ENCODE results near the gene ZNF354B.

The ZNF354B gene

GRCh38 chr5:178883815-178884430 is 24.2 kb downstream of the ZNF354B start:
- DNase-seq: no peak

GRCh38 chr5:178895615-178896571 is 36.1 kb downstream of the ZNF354B start, which contains the start of gene ZFP2:
ZFP2 (plus strand) TSS chr5:178895913; CDS start chr5:178931314, 35,401 bp downstream.
- peak; percentile 74 for DNase-seq

GRCh38 chr5:178899289-178899688 is 39.5 kb downstream of the ZNF354B start:
- no peak for DNase-seq

- no peak for DNase-seq
Observed at GRCh38 chr5:178902849-178903248, 43.1 kb downstream of the ZNF354B start.

- DNase-seq: no peak
Observed at GRCh38 chr5:178931846-178932760, 72.3 kb downstream of the ZNF354B start.

All from midbrain (tissue), 1 donor.